Stomach (tissue), 9 donors: ENCODE results near the gene ATP11A. TPM values are rescaled to one million over a fixed set of nuclear protein-coding genes. Genes with fewer than 3 reads are reported as not detected.

ENCODE experiments used
- DNase-seq, 2 donors: peaks; one replicate each; pipeline versions ENCODE4 v3.0.0 to v3.0.0-alpha.2; 2013 to 2019
- H3K27ac ChIP-seq, 5 donors: fragments of 200-600 bp in 4 of 5; sonication (generic) in 4 of 5; one replicate each; pipeline ENCODE4 v1.5.1; 2013 to 2019; ENCODE audit warnings: mild to moderate bottlenecking in 1 of 5, moderate library complexity in 1 of 5
- H3K27me3 ChIP-seq, 3 donors: fragments of 200-600 bp; sonication (generic); one replicate each; pipeline ENCODE4 v1.5.1; 2017 to 2019; ENCODE audit warnings: mixed run types in 1 of 3
- H3K36me3 ChIP-seq, 4 donors: fragments of 200-600 bp; sonication (generic); 1 replicate in 3 of 4; 2 replicates in 1 of 4; pipeline ENCODE4 v1.5.1; 2016 to 2019
- H3K4me1 ChIP-seq, 4 donors: fragments of 200-600 bp; sonication (generic); one replicate each; pipeline ENCODE4 v1.5.1; 2016 to 2019
- H3K4me3 ChIP-seq, 4 donors: fragments of 200-600 bp; sonication (generic) in 3 of 4; one replicate each; pipeline ENCODE4 v1.5.1; 2016 to 2019; ENCODE audit warnings: mild to moderate bottlenecking in 1 of 4
- H3K9me3 ChIP-seq, 4 donors: fragments of 200-600 bp; sonication (generic); one replicate each; pipeline ENCODE4 v1.5.1; 2016 to 2019
- EP300 ChIP-seq: sonication (generic); formaldehyde crosslinking; IDR thresholded peaks from one replicate; pipeline ENCODE4 v1.6.1; 2017; ENCODE audit warnings: antibody characterized with exemption
- POLR2A ChIP-seq, 4 donors: fragments of 450-650 bp; IDR thresholded peaks; one replicate each; pipeline ENCODE4 v1.6.1; 2016; ENCODE audit warnings: antibody characterized with exemption in 4 of 4, control low read depth in 2 of 4, mild to moderate bottlenecking in 1 of 4, moderate library complexity in 1 of 4
- POLR2AphosphoS5 ChIP-seq, 3 donors: sonication (generic); formaldehyde crosslinking; IDR thresholded peaks; one replicate each; pipeline ENCODE4 v1.6.1; 2016; ENCODE audit warnings: antibody characterized with exemption in 3 of 3
- WGBS, 5 donors: extraction: QIAGEN DNeasy Blood & Tissue Kit in 3 of 5; methylation state at CpG; one replicate each; pipeline versions ENCODE4 v1.1.5 to v1.1.7; 2013 to 2018; 5-methylcytosine and 5-hydroxymethylcytosine counted together
- intact Hi-C: fragments of 100-400 bp; cut with DNase I; formaldehyde crosslinking; loops from one replicate; pipeline ENCODE4 v1.15.1; 2023; ENCODE audit warnings: low total_unique reads
- polyA plus RNA-seq, 3 donors: library from polyadenylated mRNA; stranded (reverse); fragments of 200-250 nt; gene quantifications; one replicate each; pipeline ENCODE4 v1.2.3, GENCODE V29; 2013
- total RNA-seq, 5 donors: library from RNA; depleted of rRNA; stranded (reverse); fragments of >200 nt; gene quantifications; one replicate each; pipeline versions ENCODE4 v1.1.0 to v1.2.3, GENCODE V29; 2014 to 2016
- TF ChIP-seq, protein P1 (sequence below), 7 experiments: fragments of 450-650 bp in 4 of 7; fragments of 200-600 bp in 3 of 7; sonication (generic) in 3 of 7; IDR thresholded peaks; one replicate each; pipeline ENCODE4 v1.5.1; 2016 to 2019; ENCODE audit warnings: antibody characterized with exemption in 7 of 7, control low read depth in 2 of 7, mild to moderate bottlenecking in 1 of 7
- donor health status: healthy with polysubstance abuse.
- donor health status: Bipolar disorder and iron deficiency.
- donor health status: healthy.

The ATP11A gene
- total and polyA plus RNA-seq, 8 donors, result 1.1 to 70.9 (median 12.3) TPM

DNA sequence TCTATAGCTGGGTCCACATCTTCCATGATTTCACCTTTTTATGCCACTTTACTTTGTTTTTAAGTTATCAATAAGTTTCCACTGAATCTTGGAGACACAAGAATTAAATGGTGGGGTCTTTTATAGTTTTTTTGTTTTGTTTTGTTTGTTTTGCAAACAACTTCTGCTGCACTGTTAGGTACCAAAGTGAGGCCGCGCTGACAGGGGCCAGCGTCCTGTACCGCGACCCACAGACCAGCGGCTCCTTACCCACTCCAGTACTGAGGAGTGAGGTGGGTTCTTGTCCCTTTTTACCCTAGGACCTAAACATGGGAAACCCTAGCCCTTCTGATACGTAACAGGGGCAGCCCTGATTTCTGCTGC, 203.3 kb downstream of the ATP11A start:
- no peaks in the 10 kb centered on the region for H3K36me3 ChIP-seq
- 31 to 51% (median 42%) methylated on average over 7 of the region's 7 CpGs for WGBS, 5 donors
- H3K27ac ChIP-seq, result peak overlapping the region; percentile 70 to 83 (median 74)
- peak overlapping the region in 1 of 4 donors; percentile 62 for H3K4me3 ChIP-seq
- H3K9me3 ChIP-seq, result no peaks in the 10 kb centered on the region
- peaks cover 29 to 38% (median 33%) of the 10 kb centered on the region in 4 donors for H3K4me1 ChIP-seq
- TF ChIP-seq POLR2A (IDR thresholded peaks at IDR 0.05), result no peak
- TF ChIP-seq POLR2AphosphoS5 (IDR thresholded peaks at IDR 0.05), result no peak
- TF ChIP-seq EP300, result no peak
- TF ChIP-seq, protein P1, sequence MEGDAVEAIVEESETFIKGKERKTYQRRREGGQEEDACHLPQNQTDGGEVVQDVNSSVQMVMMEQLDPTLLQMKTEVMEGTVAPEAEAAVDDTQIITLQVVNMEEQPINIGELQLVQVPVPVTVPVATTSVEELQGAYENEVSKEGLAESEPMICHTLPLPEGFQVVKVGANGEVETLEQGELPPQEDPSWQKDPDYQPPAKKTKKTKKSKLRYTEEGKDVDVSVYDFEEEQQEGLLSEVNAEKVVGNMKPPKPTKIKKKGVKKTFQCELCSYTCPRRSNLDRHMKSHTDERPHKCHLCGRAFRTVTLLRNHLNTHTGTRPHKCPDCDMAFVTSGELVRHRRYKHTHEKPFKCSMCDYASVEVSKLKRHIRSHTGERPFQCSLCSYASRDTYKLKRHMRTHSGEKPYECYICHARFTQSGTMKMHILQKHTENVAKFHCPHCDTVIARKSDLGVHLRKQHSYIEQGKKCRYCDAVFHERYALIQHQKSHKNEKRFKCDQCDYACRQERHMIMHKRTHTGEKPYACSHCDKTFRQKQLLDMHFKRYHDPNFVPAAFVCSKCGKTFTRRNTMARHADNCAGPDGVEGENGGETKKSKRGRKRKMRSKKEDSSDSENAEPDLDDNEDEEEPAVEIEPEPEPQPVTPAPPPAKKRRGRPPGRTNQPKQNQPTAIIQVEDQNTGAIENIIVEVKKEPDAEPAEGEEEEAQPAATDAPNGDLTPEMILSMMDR (IDR thresholded peaks at IDR 0.05), result no peak
- intact Hi-C loops, result no loop called here
- peaks cover 0 to 43% (median 28%) of the 10 kb centered on the region in 3 donors for H3K27me3 ChIP-seq
- DNase-seq, result no peak

DNA sequence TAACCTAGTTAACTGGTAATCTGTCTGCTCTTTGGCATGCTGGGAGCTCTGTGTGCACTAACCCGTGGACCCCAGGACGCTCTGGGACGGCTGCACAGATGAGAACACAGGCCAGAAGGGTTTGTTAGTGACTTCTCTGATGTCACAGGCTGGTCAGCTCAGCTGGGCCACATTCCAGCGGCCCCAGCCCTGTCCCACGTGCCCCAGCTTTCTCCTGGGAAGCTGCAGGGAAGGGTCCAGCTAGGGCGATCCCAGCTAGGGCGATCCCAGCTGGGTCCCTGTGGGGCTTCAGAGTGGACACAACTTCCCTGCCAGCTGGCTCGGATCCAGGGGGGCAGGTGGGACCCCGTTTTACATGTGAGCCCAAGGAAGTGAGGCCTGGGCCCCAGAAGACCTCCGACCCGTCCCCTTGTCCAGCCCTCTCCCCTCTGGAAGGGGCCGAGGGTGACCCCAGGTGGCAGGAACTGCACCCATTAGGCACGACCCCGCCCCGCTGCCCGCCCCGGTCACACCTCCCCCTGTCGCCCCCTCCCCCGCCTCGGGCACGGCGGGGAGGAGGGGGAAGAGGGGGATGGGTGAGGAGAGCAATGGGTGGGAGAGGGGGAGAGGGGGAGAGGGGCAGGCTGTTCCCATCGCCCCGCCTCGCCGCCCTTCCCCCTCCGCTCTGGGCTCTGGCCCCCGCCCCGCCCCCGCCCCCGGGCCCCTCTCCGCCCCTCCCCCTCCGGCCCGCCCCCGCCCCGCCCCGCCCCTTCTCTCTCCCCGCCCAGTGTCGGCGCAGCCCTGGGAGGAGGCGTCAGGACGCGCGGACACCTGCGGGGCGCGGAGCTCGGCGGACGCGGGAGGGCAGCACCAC, 204.0 kb downstream of the ATP11A start:
- intact Hi-C loops, result no loop called here
- Histone ChIP-seq H3K4me3 (peak overlapping the region; percentile 58 to 62 (median 59)), H3K9me3 (no peaks in the 10 kb centered on the region), H3K36me3 (no peaks in the 10 kb centered on the region), H3K27ac (peak overlapping the region; percentile 70 to 83 (median 74)), H3K4me1 (peaks cover 29 to 38% (median 33%) of the 10 kb centered on the region in 4 donors), H3K27me3 (peaks cover 0 to 47% (median 28%) of the 10 kb centered on the region in 3 donors)
- WGBS, 5 donors, result 3 to 23% (median 10%) methylated on average over 7 to 39 of the region's 51 CpGs
- DNase-seq, result peak; percentile 69 to 90
- peak in 2 of 3 donors; percentile 20 to 45 for TF ChIP-seq POLR2AphosphoS5 (IDR thresholded peaks at IDR 0.05)
- no peak for TF ChIP-seq EP300

DNA sequence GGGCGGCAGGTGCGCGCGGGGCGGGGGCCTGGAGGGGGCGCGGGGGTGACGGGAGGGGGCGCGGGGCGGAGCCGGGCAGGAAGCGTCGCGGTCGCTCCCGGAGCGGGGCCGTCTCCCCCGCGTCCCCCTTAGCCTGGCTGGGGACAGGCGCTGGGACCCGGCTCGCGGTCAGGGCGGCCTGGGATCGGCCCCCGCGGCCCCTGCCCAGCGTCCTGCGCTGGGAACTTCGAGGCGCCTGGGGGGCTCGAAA, 204.5 kb downstream of the ATP11A start:
- Histone ChIP-seq H3K27ac (peak overlapping the region; percentile 23 to 83 (median 70)), H3K27me3 (peaks cover 0 to 50% (median 28%) of the 10 kb centered on the region in 3 donors), H3K36me3 (no peaks in the 10 kb centered on the region), H3K4me3 (peak overlapping the region; percentile 58 to 62 (median 59)), H3K4me1 (peaks cover 29 to 38% (median 33%) of the 10 kb centered on the region in 4 donors), H3K9me3 (no peaks in the 10 kb centered on the region)
- TF ChIP-seq EP300 (no peak), POLR2A (IDR thresholded peaks at IDR 0.05) (no peak), POLR2AphosphoS5 (IDR thresholded peaks at IDR 0.05) (no peak)
- TF ChIP-seq, protein P1 (IDR thresholded peaks at IDR 0.05), result no peak
- WGBS, 5 donors, result 0 to 2% (median 1%) methylated on average over 1 to 31 of the region's 34 CpGs; no CpG with 5 or more reads in 2 of the 5 donors
- no peak for DNase-seq
- intact Hi-C loops, result no loop called here

DNA sequence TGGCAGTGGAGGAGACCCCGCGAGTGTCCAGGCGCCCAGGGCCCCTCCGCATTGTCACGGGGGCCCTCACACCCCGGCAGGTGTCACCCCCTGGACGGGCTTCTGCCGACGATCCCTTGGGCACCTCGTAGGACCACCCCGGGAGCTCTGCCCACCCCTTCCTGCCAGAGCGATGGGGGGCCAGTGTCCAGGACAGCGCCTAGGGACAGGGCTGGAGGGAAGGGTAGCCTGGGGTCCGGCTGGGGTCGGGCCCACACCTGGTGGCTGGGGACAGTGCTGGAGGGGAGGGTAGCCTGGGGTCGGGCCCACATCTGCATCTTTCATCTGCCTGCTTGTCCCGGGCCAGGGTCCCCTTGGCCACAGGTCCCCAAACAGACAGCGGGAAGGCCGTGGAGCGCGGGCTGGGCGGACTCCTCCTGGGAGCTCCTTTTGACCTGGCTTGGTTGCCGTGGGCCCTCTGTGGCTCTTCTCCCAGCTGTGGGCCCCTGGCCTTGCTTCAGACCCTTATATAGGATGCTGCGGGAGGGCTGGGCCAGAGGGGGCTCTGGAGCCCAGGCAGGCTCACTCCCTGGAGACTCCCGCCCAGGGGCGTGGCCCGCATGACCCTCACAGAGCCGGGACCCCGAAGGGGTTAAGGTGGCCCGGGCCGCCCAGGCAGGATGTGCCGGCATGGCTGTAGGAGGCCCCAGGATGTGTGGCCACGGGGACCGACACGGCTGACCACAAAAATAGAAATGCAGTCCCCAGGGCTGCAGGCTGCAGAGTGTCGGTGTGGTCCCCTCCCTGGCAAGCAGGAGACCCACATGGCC, 205.0 kb downstream of the ATP11A start:
- Histone ChIP-seq H3K9me3 (no peaks in the 10 kb centered on the region), H3K36me3 (no peaks in the 10 kb centered on the region), H3K4me3 (peak overlapping the region; percentile 58 to 62 (median 59)), H3K27me3 (peaks cover 0 to 52% (median 28%) of the 10 kb centered on the region in 3 donors), H3K27ac (peak overlapping the region; percentile 23 to 83 (median 70)), H3K4me1 (peaks cover 29 to 38% (median 33%) of the 10 kb centered on the region in 4 donors)
- no peak for TF ChIP-seq POLR2A (IDR thresholded peaks at IDR 0.05)
- no peak for TF ChIP-seq POLR2AphosphoS5 (IDR thresholded peaks at IDR 0.05)
- TF ChIP-seq EP300, result no peak
- TF ChIP-seq, protein P1 (IDR thresholded peaks at IDR 0.05), result no peak
- peak in 1 of 2 donors; percentile 67 for DNase-seq
- WGBS, 5 donors, result 0 to 6% (median 3%) methylated on average over 7 to 36 of the region's 36 CpGs
- intact Hi-C loops, result no loop called here
